Uterus (tissue), 2 donors: ENCODE results near the gene ESR2.

Source experiments
- POLR2A ChIP-seq, 2 donors: fragments of 450-650 bp; IDR thresholded peaks; one replicate each; pipeline ENCODE4 v1.6.1; 2016; ENCODE audit warnings: antibody characterized with exemption in 2 of 2, mild to moderate bottlenecking in 1 of 2, moderate library complexity in 1 of 2
- TF ChIP-seq, protein P1 (sequence below), 4 experiments: fragments of 200-600 bp in 2 of 4; fragments of 450-650 bp in 2 of 4; sonication (generic) in 2 of 4; IDR thresholded peaks; one replicate each; pipeline ENCODE4 v1.5.1; 2016 to 2019; ENCODE audit warnings: antibody characterized with exemption in 4 of 4, mild to moderate bottlenecking in 2 of 4, moderate library complexity in 1 of 4

DNA sequence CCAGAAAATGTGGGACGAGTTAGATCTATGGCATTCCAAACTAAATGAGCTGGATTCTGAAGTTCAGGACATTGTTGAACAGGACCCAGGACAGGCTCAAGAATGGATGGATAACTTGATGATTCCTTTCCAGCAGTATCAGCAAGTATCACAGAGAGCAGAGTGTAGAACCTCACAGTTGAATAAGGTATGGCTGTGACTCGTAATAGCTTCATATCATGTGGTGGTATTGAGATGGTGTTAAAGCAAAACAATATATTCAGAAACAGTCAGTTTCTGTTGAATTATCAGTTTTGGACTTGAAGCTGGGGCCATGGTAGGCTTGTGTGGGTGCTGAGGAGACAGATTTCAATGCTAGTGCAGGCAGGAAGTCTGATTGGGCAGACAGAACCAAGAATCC is 213.7 kb downstream of the ESR2 start:
- TF ChIP-seq, protein P1, sequence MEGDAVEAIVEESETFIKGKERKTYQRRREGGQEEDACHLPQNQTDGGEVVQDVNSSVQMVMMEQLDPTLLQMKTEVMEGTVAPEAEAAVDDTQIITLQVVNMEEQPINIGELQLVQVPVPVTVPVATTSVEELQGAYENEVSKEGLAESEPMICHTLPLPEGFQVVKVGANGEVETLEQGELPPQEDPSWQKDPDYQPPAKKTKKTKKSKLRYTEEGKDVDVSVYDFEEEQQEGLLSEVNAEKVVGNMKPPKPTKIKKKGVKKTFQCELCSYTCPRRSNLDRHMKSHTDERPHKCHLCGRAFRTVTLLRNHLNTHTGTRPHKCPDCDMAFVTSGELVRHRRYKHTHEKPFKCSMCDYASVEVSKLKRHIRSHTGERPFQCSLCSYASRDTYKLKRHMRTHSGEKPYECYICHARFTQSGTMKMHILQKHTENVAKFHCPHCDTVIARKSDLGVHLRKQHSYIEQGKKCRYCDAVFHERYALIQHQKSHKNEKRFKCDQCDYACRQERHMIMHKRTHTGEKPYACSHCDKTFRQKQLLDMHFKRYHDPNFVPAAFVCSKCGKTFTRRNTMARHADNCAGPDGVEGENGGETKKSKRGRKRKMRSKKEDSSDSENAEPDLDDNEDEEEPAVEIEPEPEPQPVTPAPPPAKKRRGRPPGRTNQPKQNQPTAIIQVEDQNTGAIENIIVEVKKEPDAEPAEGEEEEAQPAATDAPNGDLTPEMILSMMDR (IDR thresholded peaks at IDR 0.05) = no peak
- no peak for TF ChIP-seq POLR2A (IDR thresholded peaks at IDR 0.05)
